ENCODE measurements around the gene DAZAP1.
A peak's percentile ranks its signal among the peaks of the same experiment; 100 is the strongest.
"Not testable (repeated sequence)": the region's sequence is repeated elsewhere in the genome, so short reads cannot be mapped to it uniquely, and the experiment has no call there.

Gene DAZAP1

GRCh38 chr19:1474765-1475351, 67.5 kb downstream of the DAZAP1 start:
- no peak for DNase-seq

- no peak for DNase-seq
Observed at GRCh38 chr19:1475751-1476437, 68.5 kb downstream of the DAZAP1 start.

GRCh38 chr19:1477056-1477455, 69.7 kb downstream of the DAZAP1 start:
- not testable (repeated sequence) for DNase-seq

- DNase-seq: peak; percentile 94
Observed at GRCh38 chr19:1478934-1479707, 71.7 kb downstream of the DAZAP1 start, which contains the start of gene C19orf25. C19orf25 (minus strand) TSS chr19:1479215; CDS start chr19:1478903, 312 bp downstream.

DNA sequence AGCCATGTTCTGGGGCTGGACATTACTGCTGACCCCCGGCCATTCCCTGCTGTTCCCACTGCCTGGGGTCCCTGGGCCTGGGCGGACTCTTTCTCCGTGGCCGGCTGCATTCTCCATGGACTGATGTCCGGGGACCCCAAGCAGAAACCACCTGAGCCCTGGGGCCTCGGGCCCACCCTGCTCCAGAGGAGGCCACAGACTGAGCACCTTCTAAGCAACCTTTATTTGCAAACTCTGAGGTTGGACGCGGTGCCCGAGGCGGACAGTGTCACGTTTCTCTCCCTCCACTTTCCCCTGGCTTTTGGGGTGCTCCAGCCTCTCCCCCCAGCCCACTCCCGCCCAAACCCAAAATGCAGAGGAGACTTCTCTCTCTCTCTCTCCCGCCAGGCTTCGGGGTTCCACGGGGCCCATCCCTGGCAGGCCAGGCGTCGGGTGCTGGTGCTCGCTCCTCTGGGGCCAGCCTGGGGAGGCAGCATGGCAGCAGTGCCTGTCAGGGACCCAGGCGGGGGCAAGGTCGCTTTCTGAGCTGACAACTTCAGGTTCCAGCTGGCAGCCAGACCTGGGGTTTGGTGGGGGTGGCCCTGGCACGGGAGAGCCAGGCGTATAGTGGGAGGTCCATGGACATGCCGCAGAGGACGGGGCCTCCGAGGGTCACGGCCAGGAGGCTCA, 74.0 kb downstream of the DAZAP1 start:
- no peak for DNase-seq

GRCh38 chr19:1481893-1482360, 74.5 kb downstream of the DAZAP1 start:
- no peak for DNase-seq

DNA sequence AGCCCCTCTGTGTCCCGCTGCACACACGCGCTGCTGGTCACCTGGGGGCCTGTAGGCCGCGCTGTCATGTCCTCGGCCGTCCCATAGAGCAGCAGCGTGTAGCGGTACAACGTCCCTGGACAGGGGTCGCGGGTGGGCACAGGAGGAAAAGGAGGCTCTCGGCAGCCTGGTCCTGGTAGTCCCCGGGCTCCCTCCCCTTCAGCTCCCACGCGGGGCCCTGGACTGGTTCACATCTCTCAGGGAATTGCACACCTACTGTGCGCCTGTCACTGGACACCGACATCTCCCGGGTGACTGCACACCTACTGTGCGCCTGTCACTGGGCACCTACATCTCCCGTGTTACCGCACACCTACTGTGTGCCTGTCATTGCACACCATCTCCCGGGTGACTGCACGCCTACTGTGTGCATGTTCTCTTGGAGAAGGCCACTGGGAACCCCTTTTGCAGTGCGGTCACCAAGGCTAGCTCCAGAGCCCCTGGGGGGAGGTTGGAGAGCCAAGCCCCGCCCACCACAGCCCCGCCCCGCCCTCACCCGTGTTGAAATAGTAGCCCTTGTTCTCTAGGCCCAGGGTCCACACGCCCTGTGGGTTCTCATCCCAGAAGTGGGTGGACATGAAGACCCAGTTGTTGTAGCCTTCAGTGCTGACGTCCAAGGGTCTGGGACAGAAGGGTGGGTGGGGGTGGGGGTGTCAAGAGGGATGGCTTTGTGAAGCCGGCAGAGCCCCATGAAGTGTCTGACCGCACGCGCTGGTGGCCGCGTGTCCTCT, 75.2 kb downstream of the DAZAP1 start:
- DNase-seq: no peak

DNA sequence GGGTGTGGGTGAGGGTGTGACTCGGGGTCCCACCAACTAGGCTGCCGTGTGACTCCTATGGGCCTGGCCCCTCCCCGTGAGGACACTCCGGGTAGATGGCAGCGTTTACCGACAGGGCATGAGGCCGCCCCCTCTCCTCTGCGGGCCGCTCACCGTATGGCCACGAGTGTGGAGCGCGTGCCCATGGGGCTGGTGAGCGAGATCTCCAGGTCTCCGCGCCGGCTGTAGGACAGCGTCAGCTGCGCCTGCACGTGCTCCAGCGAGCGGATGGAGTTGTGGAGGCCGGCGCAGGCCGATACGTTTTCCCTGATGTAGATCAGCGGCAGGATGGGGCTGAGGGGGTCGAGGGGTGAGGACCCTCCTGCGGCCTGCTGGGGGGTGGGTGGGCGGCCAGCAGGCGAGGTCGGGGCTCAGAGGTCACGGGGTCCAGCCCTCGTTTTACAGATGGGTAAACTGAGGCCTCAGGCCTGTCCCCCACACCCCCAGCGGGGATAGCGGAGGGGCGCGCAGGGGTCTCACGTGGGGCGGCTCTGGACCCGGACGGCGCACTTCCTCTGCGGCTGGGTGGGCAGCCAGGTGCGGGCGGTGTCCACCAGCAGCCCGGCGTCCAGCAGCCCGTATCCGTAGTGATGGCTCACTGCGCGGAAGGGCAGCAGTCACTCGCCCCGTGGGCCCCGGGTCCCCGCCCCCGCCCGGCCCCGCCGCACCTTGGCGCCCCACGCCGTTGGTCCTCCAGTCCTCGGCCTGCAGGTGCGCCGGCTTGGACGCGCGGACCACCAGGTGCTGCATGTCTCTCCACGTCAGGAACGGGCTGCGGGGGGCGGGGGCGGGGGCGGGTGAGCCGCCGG, 76.0 kb downstream of the DAZAP1 start:
- DNase-seq: no peak

GRCh38 chr19:1483979-1484428, 76.6 kb downstream of the DAZAP1 start:
- no peak for DNase-seq
